H1 (cell line): ENCODE results near the gene DISP1. TPM values are rescaled to one million over a fixed set of nuclear protein-coding genes. Genes with fewer than 3 reads are reported as not detected.

ENCODE experiments used
- CTCF ChIA-PET: fragments of 300-600 bp; sonication (Branson Sonifier 250); formaldehyde crosslinking; loops from one replicate; lab custom pipeline; 2021; ENCODE audit not compliant: partially characterized antibody; lab: Charles Lee
- POLR2A ChIA-PET: fragments of 300-600 bp; sonication (Branson Sonifier 250); formaldehyde crosslinking; loops from one replicate; lab custom pipeline; 2021; ENCODE audit warnings: inconsistent platforms; ENCODE audit not compliant: partially characterized antibody; lab: Charles Lee
- DNase-seq, 2 experiments: peaks; one replicate each; pipeline versions ENCODE4 v3.0.0 to v3.0.0-alpha.2; 2010 to 2022; ENCODE audit warnings: low spot score in 2 of 2, low read depth in 1 of 2, mixed read lengths in 1 of 2
- FAIRE-seq: peaks from 2 replicates; lab custom pipeline; 2011; peaks lifted over from hg19 to GRCh38; lab: Jason Lieb, UNC
- H2AFZ ChIP-seq: 2 replicates; pipeline ENCODE4 v1.8.1; 2012; ENCODE audit warnings: low read length, inconsistent platforms
- H2AK5ac ChIP-seq: 2 replicates; pipeline ENCODE4 v1.6.1; 2013; ENCODE audit warnings: low read depth, low read length
- H2BK120ac ChIP-seq: replicated peaks from 2 replicates; pipeline ENCODE3; 2013; ENCODE audit warnings: low read depth, low read length, inconsistent platforms
- H2BK12ac ChIP-seq: 2 replicates; pipeline ENCODE4 v1.6.1; 2013; ENCODE audit warnings: low read depth, low read length
- H2BK15ac ChIP-seq: 2 replicates; pipeline ENCODE4 v1.6.1; 2013; ENCODE audit warnings: low read length
- H2BK20ac ChIP-seq: 2 replicates; pipeline ENCODE4 v1.6.1; 2013; ENCODE audit warnings: low read length
- H2BK5ac ChIP-seq: 2 replicates; pipeline ENCODE4 v1.6.1; 2013; ENCODE audit warnings: low read depth, low read length
- H3K14ac ChIP-seq: 2 replicates; pipeline ENCODE4 v1.6.1; 2013; ENCODE audit warnings: inconsistent platforms; ENCODE audit not compliant: insufficient read length
- H3K18ac ChIP-seq: 2 replicates; pipeline ENCODE4 v1.6.1; 2013; ENCODE audit warnings: low read length; ENCODE audit errors: extremely low read depth
- H3K23ac ChIP-seq: 2 replicates; pipeline ENCODE4 v1.6.1; 2013; ENCODE audit warnings: inconsistent platforms; ENCODE audit not compliant: insufficient read length
- H3K23me2 ChIP-seq: 2 replicates; pipeline ENCODE4 v1.6.1; 2013; ENCODE audit warnings: low read depth, low read length
- H3K27ac ChIP-seq: 2 replicates; pipeline ENCODE4 v1.6.1; 2011; ENCODE audit warnings: low read depth, low read length, inconsistent platforms
- H3K27me3 ChIP-seq, 4 experiments: replicated peaks in 1 of 4; 1 replicate in 1 of 4; 2 replicates in 3 of 4; pipeline versions ENCODE4 v1.6.1 to v1.8.1; 2011 to 2013; ENCODE audit warnings: low read length in 3 of 4, mild to moderate bottlenecking in 3 of 4, inconsistent platforms in 2 of 4, mixed read lengths in 2 of 4, moderate library complexity in 1 of 4; ENCODE audit not compliant: control insufficient read depth in 3 of 4, insufficient read depth in 3 of 4; ENCODE audit errors: extremely low read depth in 1 of 4
- H3K36me3 ChIP-seq, 4 experiments: 2 replicates each; pipeline versions ENCODE4 v1.6.1 to v1.8.1; 2011 to 2013; ENCODE audit warnings: mild to moderate bottlenecking in 4 of 4, low read length in 3 of 4, moderate library complexity in 2 of 4, control low read depth in 1 of 4, inconsistent platforms in 1 of 4; ENCODE audit not compliant: insufficient read depth in 4 of 4, control insufficient read depth in 2 of 4
- H3K4ac ChIP-seq: replicated peaks from 2 replicates; pipeline ENCODE3; 2013; ENCODE audit warnings: low read length, low read depth, mixed read lengths, inconsistent platforms; ENCODE audit not compliant: insufficient read length
- H3K4me1 ChIP-seq, 4 experiments: replicated peaks in 1 of 4; 1 replicate in 1 of 4; 2 replicates in 3 of 4; pipeline versions ENCODE4 v1.6.1 to v1.8.1; 2011 to 2013; ENCODE audit warnings: low read length in 3 of 4, inconsistent platforms in 2 of 4, mixed read lengths in 1 of 4; ENCODE audit not compliant: insufficient read depth in 4 of 4, control insufficient read depth in 3 of 4
- H3K4me2 ChIP-seq, 2 experiments: 2 replicates each; pipeline versions ENCODE4 v1.6.1 to v1.8.1; 2011 to 2013; ENCODE audit warnings: low read depth in 2 of 2, low read length in 2 of 2, control low read depth in 1 of 2, inconsistent platforms in 1 of 2, mild to moderate bottlenecking in 1 of 2; ENCODE audit not compliant: insufficient read depth in 1 of 2
- H3K4me3 ChIP-seq, 4 experiments: fragments of 200-600, 300-600 bp in 1 of 4; sonication (generic), shearing (Covaris generic), sonication (Bioruptor Twin) in 1 of 4; 2 replicates each; pipeline versions ENCODE4 v1.5.1 to v1.8.1; 2011 to 2016; ENCODE audit warnings: low read length in 4 of 4, low read depth in 3 of 4, control low read depth in 2 of 4, inconsistent platforms in 2 of 4, mild to moderate bottlenecking in 2 of 4, mixed read lengths in 1 of 4, moderate library complexity in 1 of 4; ENCODE audit not compliant: insufficient read depth in 2 of 4; ENCODE audit errors: extremely low read depth in 1 of 4
- H3K56ac ChIP-seq: replicated peaks from 2 replicates; pipeline ENCODE3; 2013; ENCODE audit warnings: low read depth, mild to moderate bottlenecking, mixed read lengths, low read length, inconsistent platforms; ENCODE audit not compliant: insufficient read length
- H3K79me1 ChIP-seq: 2 replicates; pipeline ENCODE4 v1.6.1; 2013; ENCODE audit warnings: low read depth, low read length, control low read depth
- H3K79me2 ChIP-seq, 2 experiments: 2 replicates each; pipeline versions ENCODE4 v1.6.1 to v1.8.1; 2012 to 2013; ENCODE audit warnings: low read length in 2 of 2, mild to moderate bottlenecking in 2 of 2, inconsistent platforms in 1 of 2; ENCODE audit not compliant: insufficient read depth in 2 of 2, control insufficient read depth in 1 of 2
- H3K9ac ChIP-seq, 4 experiments: replicated peaks in 1 of 4; 1 replicate in 1 of 4; 2 replicates in 3 of 4; pipeline versions ENCODE4 v1.6.1 to v1.8.1; 2011 to 2013; ENCODE audit warnings: low read depth in 3 of 4, low read length in 3 of 4, control low read depth in 2 of 4, mild to moderate bottlenecking in 2 of 4, moderate library complexity in 2 of 4, inconsistent platforms in 1 of 4; ENCODE audit errors: extremely low read depth in 1 of 4
- H3K9me3 ChIP-seq, 2 experiments: 2 replicates each; pipeline versions ENCODE4 v1.6.1 to v1.8.1; 2012 to 2013; ENCODE audit warnings: mild to moderate bottlenecking in 2 of 2, moderate library complexity in 2 of 2, control low read depth in 1 of 2, inconsistent platforms in 1 of 2, low read depth in 1 of 2, low read length in 1 of 2, mixed read lengths in 1 of 2; ENCODE audit not compliant: insufficient read depth in 2 of 2
- H4K20me1 ChIP-seq, 2 experiments: replicated peaks in 1 of 2; 2 replicates each; pipeline versions ENCODE3 to v1.8.1; 2011 to 2013; ENCODE audit warnings: inconsistent platforms in 2 of 2, low read length in 2 of 2, mild to moderate bottlenecking in 1 of 2; ENCODE audit not compliant: insufficient read depth in 2 of 2, control insufficient read depth in 1 of 2
- H4K5ac ChIP-seq: 2 replicates; pipeline ENCODE4 v1.6.1; 2013; ENCODE audit warnings: low read length, low read depth, mixed read lengths, inconsistent platforms; ENCODE audit not compliant: insufficient read length
- H4K8ac ChIP-seq: 2 replicates; pipeline ENCODE4 v1.8.0; 2013; ENCODE audit warnings: mild to moderate bottlenecking, moderate library complexity, low read length, inconsistent platforms; ENCODE audit not compliant: insufficient read depth; ENCODE audit errors: extremely low read depth
- H4K91ac ChIP-seq: replicated peaks from 2 replicates; pipeline ENCODE3; 2013; ENCODE audit warnings: low read length, mixed read lengths, inconsistent platforms; ENCODE audit not compliant: insufficient read length
- JUND ChIP-seq: IDR thresholded peaks from 2 replicates; pipeline ENCODE4 v1.6.1; 2011; ENCODE audit warnings: mild to moderate bottlenecking, improper control_type of control experiment, low read length
- KDM1A ChIP-seq: fragments of 200-600, 300-600 bp; sonication (generic); IDR thresholded peaks from 2 replicates; pipeline ENCODE4 v1.7.1; 2016; ENCODE audit warnings: mild to moderate bottlenecking, low read length, borderline replicate concordance
- WGBS, 2 experiments: shearing (Covaris generic) in 1 of 2; methylation state at CpG; one replicate each; pipeline versions ENCODE4 v1.1.6 to v1.1.7; 2013 to 2015; ENCODE audit warnings: low lambda C conversion rate in 2 of 2, mixed read lengths in 2 of 2, inconsistent platforms in 1 of 2, low coverage in 1 of 2, missing lambda C conversion rate in 1 of 2; ENCODE audit not compliant: insufficient replicate concordance in 2 of 2, insufficient coverage in 1 of 2, insufficient read length in 1 of 2; ENCODE audit errors: extremely low coverage in 1 of 2, missing lambda C conversion rate in 1 of 2; 5-methylcytosine and 5-hydroxymethylcytosine counted together
- polyA plus RNA-seq, 7 experiments: library from polyadenylated mRNA; depleted of rRNA in 3 of 7; stranded (reverse) in 5 of 7; unstranded in 2 of 7; fragments of >200 nt in 5 of 7; fragments of 200-250 nt in 2 of 7; gene quantifications; 1 replicate in 5 of 7; 2 replicates in 1 of 7; 4 replicates in 1 of 7; pipeline versions ENCODE4 v1.2.1 to v1.2.3, GENCODE V29; 2011 to 2013; ENCODE audit warnings: missing spikeins in 2 of 7, mixed read lengths in 2 of 7
- total RNA-seq: library from RNA; stranded (reverse); fragmentation: NEBNext Ultra II Directional; extraction: Animal tissue kit (Norgen Biotek cat#: 25700); gene quantifications from 2 replicates; pipeline ENCODE4 v1.2.1, GENCODE V29; 2021

Gene DISP1
- total and polyA plus RNA-seq, 2 of the 8 experiments (the other 6 are each of a cell fraction or from before 2014, with no cell fraction given): 4.1 to 6.1 TPM

DNA sequence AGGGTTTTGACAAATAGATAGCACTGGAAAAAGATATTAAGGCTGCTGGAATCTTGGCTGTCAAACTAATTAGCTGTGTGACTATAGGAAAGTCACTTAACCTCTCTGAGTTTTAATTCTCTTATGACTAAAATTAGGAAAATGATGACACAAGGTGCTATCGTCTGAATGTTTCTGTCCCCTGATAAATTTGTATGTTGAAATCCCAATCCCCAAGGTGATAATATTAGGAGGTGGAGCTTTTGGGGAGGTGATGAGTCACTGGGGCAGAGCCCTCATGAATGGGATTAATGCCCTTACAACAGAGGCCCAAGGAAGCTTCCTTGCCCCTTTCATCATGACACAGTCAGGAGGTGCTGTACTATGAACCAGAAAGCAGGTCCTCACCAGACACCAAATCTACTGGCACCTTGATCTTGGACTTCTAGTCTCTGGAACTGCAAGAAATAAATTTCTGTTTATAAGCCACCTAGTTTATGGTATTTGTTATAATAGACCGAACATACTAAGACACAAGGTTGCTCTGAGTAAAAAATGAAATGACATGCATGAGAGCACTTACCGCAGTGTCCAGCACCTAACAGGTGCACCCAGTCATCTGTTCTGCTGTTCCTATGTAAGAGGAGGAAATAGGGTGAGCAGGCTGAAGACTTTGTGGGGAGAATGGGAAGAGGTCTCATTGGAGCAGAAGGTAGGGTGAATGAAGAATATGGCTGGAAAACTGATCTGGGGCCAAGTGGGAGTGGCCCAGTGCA, 26.3 kb upstream of the DISP1 start:
- H4K8ac ChIP-seq: no peak overlapping the region
- H3K18ac ChIP-seq: no peak overlapping the region
- no peak overlapping the region for H3K4me2 ChIP-seq
- H2AFZ ChIP-seq: no peak overlapping the region
- H3K27ac ChIP-seq: no peak overlapping the region
- H3K79me2 ChIP-seq: no peaks in the 10 kb centered on the region
- no peak overlapping the region for H3K9ac ChIP-seq
- no peak overlapping the region for H2BK5ac ChIP-seq
- H3K14ac ChIP-seq: no peak overlapping the region
- no peaks in the 10 kb centered on the region for H3K23me2 ChIP-seq
- ChIA-PET CTCF (interaction anchor here (1.1 to 4.6 kb wide), 6 partner anchors 9 to 303 kb away, joined by 3 to 22 read pairs (median 4); no protein-coding TSS in a partner anchor), POLR2A (no interaction called here)
- H3K23ac ChIP-seq: no peak overlapping the region
- H3K4me3 ChIP-seq: no peak overlapping the region
- no peak for DNase-seq
- H3K56ac ChIP-seq: no peak overlapping the region
- no peak overlapping the region for H2BK20ac ChIP-seq
- TF ChIP-seq JUND (no peak), KDM1A (peak; percentile 78; the same call in 1 of the 2 replicates)
- H2BK12ac ChIP-seq: no peak overlapping the region
- H3K36me3 ChIP-seq: no peaks in the 10 kb centered on the region
- H3K27me3 ChIP-seq: peaks cover 0 to 1% (median 0%) of the 10 kb centered on the region in 4 experiments; a peak in 1 of 7 replicates
- 88% methylated on average over 3 of the region's 3 CpGs; no CpG with 5 or more reads in 1 of the 2 experiments for WGBS, 2 experiments
- H3K79me1 ChIP-seq: no peaks in the 10 kb centered on the region
- no peak overlapping the region for H2BK15ac ChIP-seq
- H2BK120ac ChIP-seq: no peak overlapping the region
- no peak overlapping the region for H2AK5ac ChIP-seq
- H4K91ac ChIP-seq: no peak overlapping the region
- H4K20me1 ChIP-seq: no peaks in the 10 kb centered on the region
- H4K5ac ChIP-seq: no peak overlapping the region
- no peaks in the 10 kb centered on the region for H3K4me1 ChIP-seq
- no peak overlapping the region for H3K4ac ChIP-seq
- FAIRE-seq: no peak
- H3K9me3 ChIP-seq: no peaks in the 10 kb centered on the region
